SJSA1 (cell line): Measurements from ENCODE around the gene PALLD. TPM values are rescaled to one million over a fixed set of nuclear protein-coding genes. Genes with fewer than 3 reads are reported as not detected.

Source experiments
- DNase-seq, 2 experiments: peaks; one replicate each; pipeline ENCODE4 v3.0.0-alpha.2; 2015 to 2020; ENCODE audit warnings: low spot score in 2 of 2, low read depth in 1 of 2
- H3K27ac ChIP-seq: fragments of 250-450 bp; sonication (Bioruptor Pico); 2 replicates; pipeline ENCODE4 v1.5.1; 2020; ENCODE audit warnings: mild to moderate bottlenecking, moderate library complexity
- H3K27me3 ChIP-seq: fragments of 250-450 bp; sonication (Bioruptor Pico); replicated peaks from 2 replicates; pipeline ENCODE4 v1.5.1; 2020; ENCODE audit warnings: mild to moderate bottlenecking, moderate library complexity
- H3K36me3 ChIP-seq: fragments of 250-450 bp; sonication (Bioruptor Pico); 2 replicates; pipeline ENCODE4 v1.5.1; 2020; ENCODE audit warnings: mild to moderate bottlenecking
- H3K4me1 ChIP-seq: fragments of 250-450 bp; sonication (Bioruptor Pico); replicated peaks from 2 replicates; pipeline ENCODE4 v1.6.1; 2021; ENCODE audit warnings: mild to moderate bottlenecking
- H3K4me3 ChIP-seq: fragments of 250-450 bp; sonication (Bioruptor Pico); 2 replicates; pipeline ENCODE4 v1.5.1; 2020; ENCODE audit warnings: mild to moderate bottlenecking
- H3K9me3 ChIP-seq: fragments of 250-450 bp; sonication (Bioruptor Pico); replicated peaks from 2 replicates; pipeline ENCODE4 v1.5.1; 2020; ENCODE audit warnings: mild to moderate bottlenecking
- total RNA-seq: library from RNA; depleted of rRNA; stranded (reverse); fragments of >200 nt; shearing (Covaris generic); gene quantifications from 2 replicates; pipeline ENCODE4 v1.2.3, GENCODE V29; 2014

PALLD gene
- total RNA-seq, 1 experiment from 2014 or later, result 118 TPM

- DNase-seq, result peak in 1 of 2 experiments; percentile 35
- H3K4me1 ChIP-seq, result peaks cover 49% of the 10 kb centered on the region
- H3K4me3 ChIP-seq, result no peak overlapping the region
- peak overlapping the region; percentile 67 for H3K27ac ChIP-seq
- H3K36me3 ChIP-seq, result no peaks in the 10 kb centered on the region
- no peaks in the 10 kb centered on the region for H3K27me3 ChIP-seq
- H3K9me3 ChIP-seq, result no peaks in the 10 kb centered on the region
Measured at GRCh38 chr4:168811207-168811606, 314.4 kb downstream of the PALLD start.

GRCh38 chr4:168811786-168812651, 315.2 kb downstream of the PALLD start:
- peak overlapping the region; percentile 67 for H3K27ac ChIP-seq
- DNase-seq, result peak; percentile 55 to 74
- peaks cover 55% of the 10 kb centered on the region for H3K4me1 ChIP-seq

GRCh38 chr4:168812806-168813205, 316.0 kb downstream of the PALLD start:
- H3K4me3 ChIP-seq, result no peak overlapping the region
- H3K36me3 ChIP-seq, result no peaks in the 10 kb centered on the region
- DNase-seq, result peak; percentile 70 to 77
- no peaks in the 10 kb centered on the region for H3K9me3 ChIP-seq
- no peaks in the 10 kb centered on the region for H3K27me3 ChIP-seq
- H3K27ac ChIP-seq, result peak overlapping the region; percentile 67
- peaks cover 63% of the 10 kb centered on the region for H3K4me1 ChIP-seq

More at GRCh38 chr4:168811786-168812651, 315.2 kb downstream of the PALLD start:
- Histone ChIP-seq H3K36me3 (no peaks in the 10 kb centered on the region), H3K9me3 (no peaks in the 10 kb centered on the region), H3K4me3 (no peak overlapping the region), H3K27me3 (no peaks in the 10 kb centered on the region)

GRCh38 chr4:168813890-168814289, 317.0 kb downstream of the PALLD start:
- peaks cover 64% of the 10 kb centered on the region for H3K4me1 ChIP-seq
- no peak overlapping the region for H3K4me3 ChIP-seq
- no peak overlapping the region for H3K27ac ChIP-seq
- H3K36me3 ChIP-seq, result no peaks in the 10 kb centered on the region
- H3K27me3 ChIP-seq, result no peaks in the 10 kb centered on the region
- H3K9me3 ChIP-seq, result no peaks in the 10 kb centered on the region
- no peak for DNase-seq

- H3K4me3 ChIP-seq, result 0 out of 2 replicates have a peak overlapping the region, but pooled peaks have one; percentile 1
- H3K27me3 ChIP-seq, result no peaks in the 10 kb centered on the region
- H3K9me3 ChIP-seq, result no peaks in the 10 kb centered on the region
- H3K27ac ChIP-seq, result peak overlapping the region; percentile 78
- peak; percentile 53 to 81 for DNase-seq
- H3K4me1 ChIP-seq, result peaks cover 64% of the 10 kb centered on the region
- no peaks in the 10 kb centered on the region for H3K36me3 ChIP-seq
Measured at GRCh38 chr4:168815379-168816345, 318.8 kb downstream of the PALLD start.

- no peaks in the 10 kb centered on the region for H3K36me3 ChIP-seq
- peak overlapping the region; percentile 78 for H3K27ac ChIP-seq
- peaks cover 48% of the 10 kb centered on the region for H3K4me1 ChIP-seq
- H3K9me3 ChIP-seq, result no peaks in the 10 kb centered on the region
- no peaks in the 10 kb centered on the region for H3K27me3 ChIP-seq
- no peak for DNase-seq
- H3K4me3 ChIP-seq, result no peak overlapping the region
Measured at GRCh38 chr4:168817370-168817769, 320.5 kb downstream of the PALLD start.

- Histone ChIP-seq H3K27ac (no peak overlapping the region), H3K9me3 (no peaks in the 10 kb centered on the region), H3K4me3 (no peak overlapping the region), H3K4me1 (peaks cover 5% of the 10 kb centered on the region), H3K27me3 (no peaks in the 10 kb centered on the region), H3K36me3 (no peaks in the 10 kb centered on the region)
- DNase-seq, result no peak
Measured at GRCh38 chr4:168822481-168822880, 325.6 kb downstream of the PALLD start.

- Histone ChIP-seq H3K9me3 (no peaks in the 10 kb centered on the region), H3K4me3 (no peak overlapping the region), H3K4me1 (peaks cover 5% of the 10 kb centered on the region), H3K27ac (no peak overlapping the region), H3K36me3 (no peaks in the 10 kb centered on the region), H3K27me3 (no peaks in the 10 kb centered on the region)
- no peak for DNase-seq
Measured at GRCh38 chr4:168825975-168826374, 329.1 kb downstream of the PALLD start.

- no peaks in the 10 kb centered on the region for H3K9me3 ChIP-seq
- H3K4me3 ChIP-seq, result no peak overlapping the region
- no peak for DNase-seq
- H3K36me3 ChIP-seq, result peaks cover under 1% of the 10 kb centered on the region
- H3K27me3 ChIP-seq, result no peaks in the 10 kb centered on the region
- no peak overlapping the region for H3K27ac ChIP-seq
- H3K4me1 ChIP-seq, result peaks cover 11% of the 10 kb centered on the region
Measured at GRCh38 chr4:168826620-168827019, 329.8 kb downstream of the PALLD start.

GRCh38 chr4:168830777-168831512, 334.1 kb downstream of the PALLD start:
- no peaks in the 10 kb centered on the region for H3K9me3 ChIP-seq
- DNase-seq, result peak in 1 of 2 experiments; percentile 55
- peaks cover 32% of the 10 kb centered on the region for H3K36me3 ChIP-seq
- peaks cover 30% of the 10 kb centered on the region for H3K4me1 ChIP-seq
- H3K27ac ChIP-seq, result peak overlapping the region; percentile 89
- peak overlapping the region; percentile 88 for H3K4me3 ChIP-seq
- no peaks in the 10 kb centered on the region for H3K27me3 ChIP-seq

- H3K9me3 ChIP-seq, result no peaks in the 10 kb centered on the region
- H3K36me3 ChIP-seq, result peaks cover 38% of the 10 kb centered on the region
- H3K4me1 ChIP-seq, result peaks cover 31% of the 10 kb centered on the region
- peak overlapping the region; percentile 89 for H3K27ac ChIP-seq
- H3K4me3 ChIP-seq, result peak overlapping the region; percentile 88
- DNase-seq, result no peak
- H3K27me3 ChIP-seq, result no peaks in the 10 kb centered on the region
Measured at GRCh38 chr4:168831585-168831918, 334.7 kb downstream of the PALLD start.

GRCh38 chr4:168831919-168832762, 335.3 kb downstream of the PALLD start:
- peak; percentile 78 to 91 for DNase-seq
- H3K4me1 ChIP-seq, result peaks cover 31% of the 10 kb centered on the region
- peaks cover 44% of the 10 kb centered on the region for H3K36me3 ChIP-seq
- peak overlapping the region; percentile 89 for H3K27ac ChIP-seq
- H3K4me3 ChIP-seq, result peak overlapping the region; percentile 88
- no peaks in the 10 kb centered on the region for H3K9me3 ChIP-seq
- no peaks in the 10 kb centered on the region for H3K27me3 ChIP-seq
